NCI-H146 treated with DMSO at 0.1 percent for 48 hours (cell line): Measurements from ENCODE around the gene TACC3.

Experiments
- DNase-seq: peaks from one replicate; lab custom pipeline; 2025; ENCODE audit not compliant: unreplicated experiment; lab: John Stamatoyannopoulos, UW

TACC3 gene

DNA sequence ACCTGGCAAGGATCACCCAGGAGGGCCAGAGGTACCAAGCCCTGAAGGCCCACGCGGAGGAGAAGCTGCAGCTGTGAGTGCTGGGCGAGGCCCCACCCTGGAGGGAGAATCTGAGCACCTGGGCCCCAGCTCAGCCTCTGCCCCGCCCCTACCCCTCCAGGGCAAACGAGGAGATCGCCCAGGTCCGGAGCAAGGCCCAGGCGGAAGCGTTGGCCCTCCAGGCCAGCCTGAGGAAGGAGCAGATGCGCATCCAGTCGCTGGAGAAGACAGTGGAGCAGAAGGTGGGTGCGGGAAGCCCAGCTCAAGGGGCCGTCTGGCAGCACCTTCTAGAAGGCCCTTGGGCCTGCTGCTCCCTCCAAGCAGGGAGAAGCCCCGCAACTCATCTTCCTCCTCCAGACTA lies 23.2 kb downstream of the TACC3 start:
- DNase-seq, result no peak

DNA sequence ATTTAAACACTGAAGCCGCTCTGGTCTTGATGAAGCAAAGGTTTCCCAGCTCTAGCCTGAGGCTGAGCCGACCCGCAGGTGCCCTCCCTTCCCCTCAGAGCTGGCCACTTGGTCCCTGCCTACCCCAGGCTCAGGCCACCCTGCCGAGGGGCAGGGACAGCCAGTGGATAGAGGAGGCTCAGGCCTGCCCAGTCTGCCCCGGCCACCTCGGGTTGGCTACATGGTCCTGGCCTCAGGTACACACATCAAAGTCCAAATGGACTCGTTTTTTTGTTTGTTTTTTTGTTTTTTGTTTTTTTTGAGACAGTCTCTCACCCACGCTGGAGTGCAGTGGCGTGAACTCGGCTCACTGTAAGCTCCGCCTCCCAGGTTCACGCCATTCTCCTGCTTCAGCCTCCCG lies 23.8 kb downstream of the TACC3 start:
- DNase-seq, result no peak

DNA sequence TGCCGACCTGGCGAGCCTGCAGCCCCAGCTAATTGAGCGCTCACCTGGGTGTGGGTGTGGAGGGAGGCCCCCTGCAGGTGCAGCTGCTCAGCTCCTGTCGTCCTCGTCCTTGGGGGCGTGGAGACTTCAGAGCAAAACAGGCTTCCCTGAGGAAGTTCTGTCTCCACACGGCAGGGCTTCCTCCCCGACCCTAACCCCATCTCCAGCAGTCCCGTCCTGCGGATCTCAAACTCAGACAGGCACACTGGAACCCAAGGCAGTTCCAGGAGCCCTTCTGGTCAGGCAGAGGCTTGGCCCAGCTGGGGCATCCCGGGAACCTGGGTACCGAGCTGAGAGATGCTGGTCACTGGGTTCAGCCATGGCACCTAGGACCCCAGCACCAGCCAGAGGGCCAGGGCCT lies 24.4 kb downstream of the TACC3 start:
- DNase-seq, result no peak

DNA sequence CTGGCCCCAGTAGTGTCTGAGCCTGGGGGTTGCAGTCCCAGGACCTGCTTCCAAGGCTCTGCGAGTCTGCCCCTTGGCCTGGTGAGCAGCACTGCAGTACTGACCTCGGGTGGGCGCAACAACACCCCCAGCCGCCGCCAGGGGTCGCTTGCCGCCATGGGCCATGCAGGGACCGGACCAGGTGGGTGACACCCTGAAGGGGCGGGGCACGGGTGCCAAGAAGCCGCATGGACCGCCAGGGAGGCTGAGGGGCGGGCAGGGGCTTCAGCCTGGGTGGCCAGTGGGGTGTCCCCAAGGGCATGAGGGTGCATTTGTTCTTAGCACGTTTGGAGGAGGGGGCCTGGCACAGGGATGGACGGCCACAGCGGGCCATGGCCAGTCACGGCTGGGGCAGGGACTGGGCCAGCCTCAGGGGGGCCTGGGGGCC lies 25.0 kb downstream of the TACC3 start:
- DNase-seq, result no peak

DNA sequence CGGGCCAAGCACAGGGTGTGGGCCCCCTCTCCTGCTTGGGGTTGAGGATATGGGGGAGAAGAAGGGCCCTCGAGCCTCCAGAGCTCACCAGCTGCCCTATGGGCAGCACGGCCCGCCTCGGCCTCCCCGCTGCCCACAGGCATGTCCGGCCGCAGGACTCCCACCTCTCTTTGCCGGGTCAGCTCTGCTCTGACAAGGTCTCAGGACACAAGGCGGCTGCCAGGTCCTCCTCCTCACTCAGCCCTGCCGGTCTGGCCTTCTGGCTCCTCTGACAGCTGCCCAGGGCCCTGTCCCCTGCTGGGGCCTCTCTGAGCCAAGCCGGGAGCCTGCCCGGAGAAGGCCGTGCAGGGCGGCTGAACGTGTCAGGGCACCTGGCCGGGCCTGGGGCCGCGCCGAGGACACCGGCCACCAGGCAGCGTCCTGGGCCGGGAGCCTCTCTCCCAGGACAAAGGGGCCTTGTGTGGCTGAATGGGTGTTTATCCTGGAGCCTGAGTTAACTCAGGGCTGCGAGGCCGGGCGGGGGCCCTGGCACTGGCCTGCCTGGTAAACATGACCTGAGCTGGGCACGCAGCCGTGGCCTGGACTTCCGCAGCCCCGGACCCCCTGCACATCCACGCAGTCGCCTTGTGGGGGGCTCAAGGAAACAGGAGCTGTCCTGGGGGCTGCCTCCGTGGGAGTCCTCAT lies 25.7 kb downstream of the TACC3 start:
- no peak for DNase-seq

DNA sequence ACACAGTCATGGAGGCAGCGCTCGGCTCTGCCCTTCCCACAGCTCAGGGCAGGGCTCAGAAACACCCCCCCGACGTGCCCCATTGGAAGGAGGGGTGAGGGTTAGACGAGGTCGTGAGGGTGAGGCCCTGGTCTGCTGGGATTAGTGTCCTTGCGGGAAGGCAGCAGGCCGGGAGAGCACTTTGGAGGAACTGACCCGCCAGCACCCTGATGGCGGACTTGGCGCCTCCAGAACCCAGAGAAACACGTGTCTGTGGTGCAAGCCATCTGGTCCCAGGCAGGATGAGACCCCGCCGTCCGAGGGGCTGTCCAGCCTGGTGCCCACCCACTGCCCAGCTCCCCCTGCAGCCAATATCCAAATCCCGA lies 26.3 kb downstream of the TACC3 start:
- no peak for DNase-seq

DNA sequence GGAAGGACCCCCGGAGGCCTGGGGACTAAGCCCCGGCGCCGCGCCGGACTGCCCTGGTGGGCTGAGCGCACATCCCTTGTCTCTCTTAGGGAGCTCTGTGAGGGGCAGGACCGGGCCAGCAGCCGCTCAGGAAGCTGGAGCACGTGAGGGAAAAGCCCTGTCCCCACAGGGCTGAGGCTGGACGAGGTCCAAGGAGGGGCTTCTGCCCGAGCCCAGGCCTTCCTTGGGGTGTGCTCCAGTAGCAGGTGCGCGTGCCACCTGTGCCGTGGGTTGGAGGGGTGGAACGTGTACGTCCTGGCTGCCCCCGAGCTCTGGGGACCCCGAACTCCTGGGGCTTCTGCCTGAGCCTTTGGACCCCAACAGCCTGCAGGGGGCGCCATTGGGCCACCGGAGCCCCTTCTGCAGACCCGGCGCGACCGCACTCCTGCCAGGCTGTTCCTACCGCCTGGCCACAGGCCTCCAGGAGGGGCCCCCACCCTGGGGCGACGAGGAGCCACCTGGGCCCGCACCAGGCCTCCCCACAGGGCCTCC lies 27.2 kb downstream of the TACC3 start:
- DNase-seq, result peak; percentile 38

DNA sequence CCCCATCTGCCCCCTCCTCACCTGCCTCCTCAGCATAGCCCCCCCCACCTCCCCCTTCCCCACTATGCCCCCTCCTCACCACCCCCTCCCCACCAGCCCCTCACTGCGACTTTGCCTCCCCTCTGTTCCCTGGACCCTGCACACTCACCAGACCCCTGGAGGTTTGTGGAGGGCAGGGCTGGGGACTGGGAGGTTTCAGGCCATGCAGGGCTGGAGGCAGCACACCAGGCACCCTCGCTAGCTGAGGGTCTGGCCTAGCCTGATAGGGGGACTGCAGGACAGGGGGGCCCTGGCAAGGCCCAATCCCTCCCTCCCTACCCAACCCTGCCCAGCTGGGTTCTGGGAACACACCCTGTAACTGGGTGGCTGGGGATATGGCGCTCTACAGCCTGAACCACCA lies 28.0 kb downstream of the TACC3 start:
- no peak for DNase-seq

DNA sequence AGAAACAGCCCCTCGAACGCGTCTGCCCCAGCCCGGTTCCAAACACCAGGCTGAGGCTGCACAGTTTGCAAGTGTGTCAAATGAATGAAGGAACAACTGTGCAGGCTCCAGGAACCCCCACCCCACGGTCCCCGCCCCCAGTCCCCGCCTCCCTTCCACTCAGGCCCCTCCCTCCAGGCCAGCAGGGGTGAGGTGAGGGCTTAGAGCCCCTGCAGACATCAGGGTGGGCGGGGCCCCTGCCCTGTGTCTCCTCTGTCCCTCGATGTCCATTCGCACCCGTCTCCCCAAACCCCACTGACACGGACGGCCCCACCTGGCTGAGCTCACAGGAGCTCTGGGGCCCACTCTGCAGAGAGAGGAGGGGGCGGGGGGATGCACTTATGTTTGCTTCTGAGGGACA lies 28.5 kb downstream of the TACC3 start:
- DNase-seq, result no peak

DNA sequence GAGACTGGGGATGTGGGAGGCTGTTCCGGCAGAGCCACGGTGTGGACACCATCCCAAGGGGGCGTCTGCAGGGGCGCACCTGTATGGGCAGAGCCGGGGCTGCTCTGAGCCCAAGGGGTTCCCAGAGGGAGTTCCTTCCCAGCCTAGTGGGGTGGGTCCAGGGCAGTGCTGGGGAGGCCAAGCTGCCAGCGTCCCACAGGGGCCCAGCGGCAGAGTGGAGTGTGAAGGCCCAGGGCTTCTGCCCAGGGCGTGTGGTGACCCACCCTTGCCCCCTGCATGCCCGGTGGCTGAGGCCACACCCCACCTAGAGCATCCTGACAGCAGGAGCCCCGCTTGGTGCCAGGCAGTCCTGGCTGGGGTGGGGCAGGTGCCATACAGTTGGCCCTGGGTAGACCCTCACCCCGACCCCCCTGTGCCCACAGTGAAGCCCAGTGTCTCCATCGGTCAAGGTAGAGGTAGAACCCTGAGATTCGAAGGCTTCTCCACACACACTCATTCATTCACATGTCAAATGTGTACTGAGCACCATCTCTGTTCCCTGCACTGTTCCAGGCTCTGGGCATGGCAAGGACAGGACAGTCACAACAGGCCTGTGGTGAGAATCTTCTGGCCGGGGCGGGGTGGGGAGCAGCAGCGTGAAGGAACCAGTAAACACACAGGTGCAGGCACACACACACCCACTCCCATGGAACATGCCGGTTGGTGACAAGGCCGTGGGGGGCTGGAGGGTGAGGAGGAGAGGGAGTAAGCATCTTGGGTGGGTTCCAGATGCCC lies 29.2 kb downstream of the TACC3 start:
- no peak for DNase-seq

DNA sequence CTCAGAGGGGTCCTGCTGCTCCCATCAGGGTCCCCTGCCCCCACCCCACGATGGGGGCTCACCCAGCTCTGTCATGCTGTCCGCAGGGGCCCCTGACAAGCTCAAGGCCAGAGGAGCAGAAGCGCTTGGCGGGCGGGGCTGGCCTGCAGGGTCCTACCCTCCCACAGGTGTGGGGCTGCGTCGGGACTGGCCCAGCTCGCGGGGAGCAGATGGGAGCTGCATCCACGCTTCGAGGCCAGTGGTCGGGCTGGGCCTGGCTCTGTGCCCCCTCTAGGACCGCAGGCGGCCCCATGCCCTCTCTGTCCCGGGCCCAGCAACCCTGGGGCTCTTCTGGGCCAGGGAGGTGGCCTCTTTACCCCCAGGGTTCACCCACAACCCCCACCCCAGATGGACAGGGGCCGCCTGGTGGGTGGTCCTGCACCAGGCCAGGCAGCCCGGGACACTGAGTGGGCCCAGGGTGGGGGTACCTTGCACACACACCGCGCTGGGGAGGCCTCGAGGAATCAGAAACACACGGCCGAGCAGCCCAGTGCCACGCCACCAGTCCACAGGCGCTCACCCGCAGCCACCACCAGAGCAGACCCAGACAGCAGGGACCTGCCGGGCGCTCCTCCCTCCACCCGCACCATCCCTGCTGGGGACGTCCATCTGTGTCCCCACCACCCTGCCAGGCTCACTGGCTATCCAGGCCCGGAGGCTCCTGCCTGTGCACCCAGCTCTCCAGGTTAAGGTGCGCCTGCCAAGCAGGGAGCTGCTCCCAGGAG lies 30.0 kb downstream of the TACC3 start:
- DNase-seq, result no peak

DNA sequence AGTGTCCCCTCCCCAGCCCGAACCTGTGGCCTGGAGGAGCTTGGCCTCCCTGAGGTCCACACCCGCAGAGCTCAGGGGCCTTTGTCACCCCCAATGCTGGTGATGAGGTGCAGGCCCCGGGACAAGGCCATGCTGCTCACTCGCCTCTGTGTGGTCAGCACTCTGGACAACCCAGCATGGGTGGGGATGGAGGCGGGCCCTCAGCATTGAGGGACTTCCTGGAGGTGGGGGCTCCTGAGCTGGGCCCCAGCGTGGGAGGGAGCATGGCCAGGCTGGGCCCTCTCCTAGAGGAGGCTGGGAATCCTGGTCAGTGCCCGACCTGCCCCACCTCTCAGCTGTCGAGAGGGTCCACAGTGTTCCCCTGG lies 30.6 kb downstream of the TACC3 start:
- DNase-seq, result no peak

DNA sequence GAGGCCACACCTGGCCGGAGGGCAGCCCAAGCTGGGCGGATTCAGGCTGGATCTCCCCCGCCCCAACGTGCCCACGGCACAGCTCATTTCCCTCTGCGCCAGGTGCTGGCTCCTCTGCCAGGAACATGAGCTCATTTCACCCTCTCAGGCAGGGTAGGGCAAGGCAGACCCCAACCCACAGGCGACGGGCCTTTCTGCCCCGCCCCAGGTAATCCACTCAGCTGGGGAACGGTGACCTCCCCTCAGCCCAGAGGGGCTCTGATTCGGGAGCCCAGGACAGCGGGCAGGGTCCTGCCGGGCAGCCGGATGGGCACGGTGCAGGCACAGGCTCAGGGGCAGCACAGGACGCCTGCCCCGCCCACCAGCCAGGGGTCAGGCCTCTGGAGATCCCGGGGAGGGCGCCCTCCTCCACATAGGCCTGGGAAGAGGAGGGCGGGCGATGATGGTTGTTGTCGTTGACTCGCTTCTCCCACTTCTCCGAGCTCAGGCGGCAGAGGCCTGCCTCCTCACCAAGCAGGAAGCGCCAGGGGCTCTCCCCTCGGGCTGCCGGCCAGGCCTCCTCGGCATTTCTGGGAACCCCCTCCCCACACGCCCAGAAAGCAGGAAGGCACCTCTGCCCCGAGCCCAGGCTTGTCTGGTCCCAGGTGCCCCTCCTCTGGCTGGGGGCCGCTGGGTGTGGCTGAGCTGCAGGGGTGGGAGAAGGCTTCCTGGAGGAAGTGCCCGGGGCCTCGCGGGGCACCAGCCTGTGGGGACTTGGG lies 31.1 kb downstream of the TACC3 start:
- DNase-seq, result no peak

DNA sequence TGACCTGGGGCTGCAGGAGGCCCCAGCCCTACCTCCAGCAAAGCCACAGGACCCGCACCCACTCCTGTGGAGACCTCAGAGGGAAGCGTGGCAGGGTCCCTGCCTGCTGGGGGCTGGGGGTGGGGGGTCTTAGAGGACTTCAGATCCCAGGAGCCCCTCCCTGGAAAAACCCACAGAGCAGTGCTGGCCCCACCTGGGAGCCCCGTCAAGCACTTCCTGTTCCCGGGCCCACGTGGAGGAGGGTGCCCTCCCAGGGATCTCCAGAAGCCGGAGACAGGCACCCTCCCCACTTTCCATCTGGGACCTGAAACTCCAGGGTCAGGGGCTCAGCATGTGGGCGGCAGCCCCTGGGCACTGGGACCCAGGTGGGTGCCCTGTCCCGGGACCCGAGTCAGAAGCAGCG lies 32.0 kb downstream of the TACC3 start:
- no peak for DNase-seq

DNA sequence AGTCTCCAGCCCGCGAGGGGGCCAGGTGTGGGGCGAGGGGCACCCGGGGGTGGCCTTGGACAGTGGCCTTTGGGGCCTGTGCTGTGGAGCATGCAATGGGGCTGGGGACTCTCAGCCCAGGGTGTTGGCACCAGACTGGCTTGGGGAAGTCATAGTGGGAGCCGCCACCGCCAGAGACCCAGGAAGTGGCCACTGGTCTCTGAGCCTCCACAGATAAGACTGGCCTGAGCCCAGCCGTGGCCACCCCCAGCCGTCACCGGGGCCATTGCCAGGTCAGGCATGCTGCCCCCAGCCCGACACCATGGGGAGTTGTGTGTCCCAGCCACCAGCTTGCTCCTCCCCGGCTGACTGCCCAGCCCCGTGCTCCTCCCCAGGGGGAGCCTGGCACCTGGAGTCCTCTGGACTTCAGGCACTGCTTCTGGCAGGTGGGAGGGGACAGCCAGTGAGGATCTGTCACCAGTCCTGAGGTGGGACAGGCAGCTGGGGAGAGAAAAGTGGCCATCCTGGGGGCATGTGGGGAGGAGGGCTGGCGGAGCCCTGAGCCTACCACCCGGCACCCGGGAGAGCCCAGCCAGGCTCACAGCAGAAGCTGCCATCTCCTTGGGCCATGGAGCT lies 32.5 kb downstream of the TACC3 start:
- DNase-seq, result no peak

DNA sequence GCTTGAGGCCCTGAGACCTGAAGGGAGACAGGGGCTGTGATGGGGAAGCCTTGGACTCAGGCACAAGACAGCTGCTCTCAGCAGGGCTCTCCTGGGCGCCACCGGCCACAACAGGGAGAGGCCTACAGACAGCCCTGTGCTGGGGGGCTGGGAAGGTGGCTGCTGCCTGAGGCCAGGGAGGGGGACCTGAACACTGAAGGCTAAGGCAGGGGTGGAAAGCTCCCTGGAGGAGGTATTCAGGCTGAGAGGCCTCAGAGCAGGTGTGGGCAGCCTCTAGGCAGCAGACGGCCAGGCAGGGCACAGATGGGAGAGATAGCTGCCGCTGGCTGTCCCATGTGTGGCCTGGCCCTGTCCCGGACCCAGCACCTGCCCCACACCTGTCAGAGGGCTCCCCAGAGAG lies 33.0 kb downstream of the TACC3 start:
- no peak for DNase-seq

DNA sequence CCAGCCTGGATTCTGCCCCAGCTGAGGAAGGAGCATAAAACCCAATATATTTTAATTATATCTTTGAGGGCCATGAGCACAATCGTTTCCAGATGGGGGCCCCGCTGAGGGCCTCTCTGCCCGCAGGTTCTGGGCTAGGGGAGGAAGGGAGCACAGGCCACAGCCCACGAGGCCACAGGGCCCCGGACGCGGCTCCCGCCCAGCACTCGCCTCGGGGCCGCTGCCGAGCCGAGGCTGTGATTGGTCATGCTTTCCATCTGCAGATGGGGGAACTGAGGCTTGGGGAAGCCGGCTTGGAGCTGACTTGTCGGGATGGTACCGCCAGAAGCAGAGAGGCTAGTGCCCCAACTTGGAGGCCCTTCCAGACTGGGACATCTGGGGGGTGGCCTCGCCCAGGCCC lies 34.0 kb downstream of the TACC3 start:
- no peak for DNase-seq

DNA sequence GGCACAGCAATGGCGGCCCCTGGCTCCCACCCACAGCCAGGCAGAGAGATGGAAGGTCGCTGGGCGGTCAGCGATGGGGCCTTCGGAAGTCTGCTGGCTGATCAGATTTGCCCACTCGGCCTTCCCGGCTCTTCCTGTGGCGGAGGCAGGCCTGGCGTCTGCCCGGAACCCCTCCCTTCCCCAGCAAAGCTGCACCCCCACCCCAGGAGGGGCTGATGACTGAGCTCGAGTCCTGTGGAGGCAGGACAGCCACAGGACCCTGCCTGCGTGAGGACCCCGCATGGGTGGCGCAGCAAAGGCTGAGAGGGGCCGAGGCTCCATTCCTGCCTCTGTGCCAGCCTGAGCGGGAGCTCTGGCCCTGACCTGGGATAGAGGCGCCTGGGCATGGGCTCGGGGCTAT lies 34.8 kb downstream of the TACC3 start:
- DNase-seq, result no peak

DNA sequence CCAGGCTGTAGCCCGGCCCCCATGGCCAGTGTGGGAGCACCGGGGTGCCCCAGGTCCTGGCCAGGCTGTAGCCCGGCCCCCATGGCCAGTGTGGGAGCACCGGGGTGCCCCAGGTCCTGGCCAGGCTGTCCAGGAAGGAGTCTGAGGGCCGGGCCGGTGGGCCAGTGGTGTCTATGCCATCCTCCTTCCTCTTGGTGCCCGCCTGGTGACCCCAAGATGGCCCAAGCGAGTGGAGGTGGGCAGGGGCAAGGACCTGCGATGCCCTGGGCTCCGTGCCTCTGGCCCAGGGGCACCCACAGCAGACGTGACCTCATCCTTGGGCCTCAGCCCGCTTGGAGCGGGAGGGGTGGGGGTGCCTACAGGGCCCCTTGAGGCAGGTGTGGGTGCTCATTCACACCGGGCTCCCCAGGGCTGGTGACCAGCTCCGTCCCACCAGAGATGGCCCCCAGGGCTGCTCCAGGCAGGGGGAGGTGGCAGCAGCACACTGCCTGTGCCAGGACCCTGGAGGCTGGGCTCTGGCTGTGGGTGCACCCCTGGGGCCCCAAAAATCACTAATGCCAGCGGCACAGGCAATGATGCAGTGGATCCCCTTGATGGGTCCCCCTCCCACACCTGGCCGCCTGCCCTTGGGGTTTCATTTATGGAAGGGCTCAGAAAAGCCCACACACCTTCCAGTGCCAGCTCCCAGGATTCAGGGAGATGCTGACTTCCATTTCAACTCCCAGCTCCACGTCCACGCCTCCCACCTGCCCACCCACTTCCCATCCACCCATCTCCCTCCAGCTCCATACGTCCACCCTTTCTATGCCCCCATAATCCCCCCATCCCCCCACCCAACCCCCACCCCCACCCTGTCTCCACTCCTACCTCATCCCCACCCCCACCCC lies 35.8 kb downstream of the TACC3 start:
- DNase-seq, result no peak

DNA sequence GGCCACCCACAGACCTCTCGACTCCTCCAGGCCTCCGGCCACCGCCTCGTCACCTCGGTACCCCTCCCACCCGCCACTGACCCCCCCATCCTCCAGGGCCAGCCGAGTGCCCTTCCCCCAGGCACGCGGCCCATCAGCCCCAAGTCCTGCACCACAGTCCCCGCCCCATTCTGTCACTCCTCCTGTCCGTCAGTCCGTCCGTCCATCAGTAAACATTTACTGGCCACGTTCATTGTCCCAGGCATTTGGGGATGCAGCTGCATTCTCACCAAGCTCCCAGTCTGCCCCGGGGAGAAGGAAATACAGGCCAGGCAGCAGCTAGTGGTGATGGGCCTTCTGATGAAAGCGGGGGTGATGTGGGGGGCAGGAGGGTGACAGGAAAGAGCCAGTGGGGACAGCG lies 36.5 kb downstream of the TACC3 start:
- no peak for DNase-seq
